Activated T-helper 2 cell treated with anti-CD3 and anti-CD28 coated beads, Interferon-gamma antibody, Interleukin-2, Interleukin-4, amounts not matched to agents 10 μg/mL and 5 μg/mL and 100 μg/mL, durations not matched to agents 14 hours and 24 hours and 36 hours (primary cell): ENCODE results near the gene SLC12A8. TPM values are rescaled to one million over a fixed set of nuclear protein-coding genes. Genes with fewer than 3 reads are reported as not detected.

Experiments used
- DNase-seq: peaks from one replicate; pipeline ENCODE4 v3.0.0; 2021; ENCODE audit warnings: low spot score
- H3K27ac Mint-ChIP-seq: one replicate; pipeline ENCODE4 v1.8.0; 2021; ENCODE audit warnings: mixed read lengths
- H3K27me3 Mint-ChIP-seq: one replicate; pipeline ENCODE4 v1.8.0; 2021; ENCODE audit warnings: low read depth, mixed read lengths
- H3K36me3 Mint-ChIP-seq: one replicate; pipeline ENCODE4 v1.8.0; 2021; ENCODE audit warnings: low read depth, mixed read lengths
- H3K4me1 Mint-ChIP-seq: one replicate; pipeline ENCODE4 v1.8.0; 2021; ENCODE audit warnings: low read depth, mixed read lengths
- H3K4me3 Mint-ChIP-seq: one replicate; pipeline ENCODE4 v1.8.0; 2021; ENCODE audit warnings: low read depth, mild to moderate bottlenecking, moderate library complexity, mixed read lengths
- H3K9me3 Mint-ChIP-seq: one replicate; pipeline ENCODE4 v1.8.0; 2021; ENCODE audit warnings: mixed read lengths
- intact Hi-C: fragments of 100-400 bp; cut with micrococcal nuclease; formaldehyde crosslinking; loops from one replicate; pipeline ENCODE4 v1.15.1; 2023
- total RNA-seq: library from RNA; stranded (reverse); gene quantifications from 2 replicates; pipeline ENCODE4 v1.2.3, GENCODE V29; 2022

The SLC12A8 gene
- total RNA-seq, 1 donor from 2014 or later, result 1.3 TPM

DNA sequence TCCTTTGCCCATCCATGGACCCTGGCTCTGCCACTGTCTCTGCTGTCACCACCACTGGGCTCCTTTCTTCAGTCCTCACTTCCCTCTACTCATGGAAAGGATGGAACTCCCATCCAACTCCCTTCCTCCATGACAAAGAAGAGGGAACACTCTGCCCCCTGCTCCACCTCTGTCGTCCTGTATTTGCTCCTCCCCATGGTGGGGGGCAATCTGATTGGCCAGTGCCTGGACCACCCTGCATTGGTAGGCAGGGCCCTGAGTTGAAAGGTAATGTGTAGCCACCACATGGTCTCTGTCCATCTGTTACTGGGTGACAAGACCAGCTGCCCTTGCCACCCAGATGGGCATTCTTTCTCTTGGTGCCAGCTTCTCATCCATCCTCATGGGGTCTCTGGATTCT is 136.1 kb downstream of the SLC12A8 start:
- H3K4me3 Mint-ChIP-seq, result no peak overlapping the region
- peaks cover 39% of the 10 kb centered on the region for H3K27me3 Mint-ChIP-seq
- peaks cover 7% of the 10 kb centered on the region for H3K4me1 Mint-ChIP-seq
- no peaks in the 10 kb centered on the region for H3K9me3 Mint-ChIP-seq
- intact Hi-C loops, result no loop called here
- no peak overlapping the region for H3K27ac Mint-ChIP-seq
- H3K36me3 Mint-ChIP-seq, result no peaks in the 10 kb centered on the region
- DNase-seq, result no peak

DNA sequence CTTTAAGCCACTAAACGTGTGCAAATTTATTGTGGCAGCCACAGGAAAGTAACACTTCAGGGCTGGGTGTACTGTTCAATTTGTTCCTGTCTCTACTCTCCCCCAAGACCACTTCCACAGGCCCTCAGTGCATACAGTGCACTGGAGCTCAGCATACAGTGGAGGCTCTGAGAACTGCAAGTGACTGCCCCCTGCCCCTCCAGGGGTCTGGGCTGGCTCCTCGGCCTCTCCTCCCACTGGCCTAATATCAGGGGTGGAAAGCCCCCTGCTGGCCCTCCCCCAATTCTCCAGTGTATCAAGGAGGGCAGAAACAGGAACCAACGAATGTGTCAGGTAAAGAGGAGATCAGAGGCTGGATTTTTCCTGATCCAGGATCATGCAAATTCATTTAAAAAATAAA is 136.8 kb downstream of the SLC12A8 start:
- intact Hi-C loops, result no loop called here

GRCh38 chr3:125073390-125073905 is 139.1 kb downstream of the SLC12A8 start:
- no peaks in the 10 kb centered on the region for H3K36me3 Mint-ChIP-seq
- DNase-seq, result no peak
- no peaks in the 10 kb centered on the region for H3K9me3 Mint-ChIP-seq
- no peak overlapping the region for H3K27ac Mint-ChIP-seq
- H3K4me1 Mint-ChIP-seq, result peaks cover 10% of the 10 kb centered on the region
- intact Hi-C loops, result no loop called here
- H3K27me3 Mint-ChIP-seq, result peaks cover 28% of the 10 kb centered on the region
- no peak overlapping the region for H3K4me3 Mint-ChIP-seq

More for the DNA sequence above, 136.8 kb downstream of the SLC12A8 start:
- Mint-ChIP-seq H3K36me3 (no peaks in the 10 kb centered on the region), H3K27ac (no peak overlapping the region), H3K4me1 (peaks cover 7% of the 10 kb centered on the region), H3K9me3 (no peaks in the 10 kb centered on the region), H3K4me3 (no peak overlapping the region), H3K27me3 (peaks cover 37% of the 10 kb centered on the region)
- no peak for DNase-seq

DNA sequence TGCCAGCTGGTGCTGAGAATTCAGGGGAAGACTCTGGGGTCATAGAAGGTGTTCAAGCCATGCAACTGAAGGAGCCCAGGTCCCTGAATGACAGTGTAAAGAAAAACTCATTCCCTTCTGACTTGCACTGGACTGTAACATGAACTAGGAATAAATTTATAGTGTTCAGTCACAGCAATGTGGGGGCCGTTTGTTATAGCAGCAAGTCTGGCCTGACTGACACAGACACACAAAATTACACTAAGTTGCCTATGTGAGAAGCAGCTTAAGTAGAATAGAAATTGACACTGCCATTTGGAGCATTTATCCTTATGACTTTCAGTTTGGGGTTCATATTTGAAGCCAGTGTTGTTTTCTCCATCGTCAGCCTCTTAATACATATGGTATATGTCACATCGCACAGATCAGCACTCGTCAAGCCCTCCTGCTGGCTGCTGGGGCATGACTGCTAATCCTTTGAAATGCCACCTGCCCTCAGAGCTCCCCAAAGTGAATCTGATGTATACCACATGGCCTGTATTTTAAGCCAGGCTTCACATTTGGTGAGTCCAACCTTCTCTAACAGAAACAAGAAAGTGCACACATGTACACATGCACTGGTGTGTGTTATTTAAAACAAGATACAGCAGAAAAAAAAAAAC is 139.7 kb downstream of the SLC12A8 start:
- peaks cover 26% of the 10 kb centered on the region for H3K27me3 Mint-ChIP-seq
- H3K4me3 Mint-ChIP-seq, result no peak overlapping the region
- no peak overlapping the region for H3K27ac Mint-ChIP-seq
- H3K36me3 Mint-ChIP-seq, result no peaks in the 10 kb centered on the region
- intact Hi-C loops, result no loop called here
- no peaks in the 10 kb centered on the region for H3K9me3 Mint-ChIP-seq
- DNase-seq, result no peak
- peaks cover 9% of the 10 kb centered on the region for H3K4me1 Mint-ChIP-seq

- H3K27me3 Mint-ChIP-seq, result peaks cover 30% of the 10 kb centered on the region
- DNase-seq, result no peak
- intact Hi-C loops, result no loop called here
- no peak overlapping the region for H3K27ac Mint-ChIP-seq
- H3K4me3 Mint-ChIP-seq, result no peak overlapping the region
- peaks cover 9% of the 10 kb centered on the region for H3K4me1 Mint-ChIP-seq
- H3K36me3 Mint-ChIP-seq, result no peaks in the 10 kb centered on the region
- H3K9me3 Mint-ChIP-seq, result no peaks in the 10 kb centered on the region
Observed at GRCh38 chr3:125072301-125072700, 140.2 kb downstream of the SLC12A8 start.

GRCh38 chr3:125069968-125070745 is 142.4 kb downstream of the SLC12A8 start:
- H3K4me1 Mint-ChIP-seq, result peaks cover 9% of the 10 kb centered on the region
- no peaks in the 10 kb centered on the region for H3K9me3 Mint-ChIP-seq
- DNase-seq, result no peak
- no peak overlapping the region for H3K4me3 Mint-ChIP-seq
- intact Hi-C loops, result no loop called here
- H3K27me3 Mint-ChIP-seq, result peaks cover 28% of the 10 kb centered on the region
- H3K27ac Mint-ChIP-seq, result no peak overlapping the region
- H3K36me3 Mint-ChIP-seq, result no peaks in the 10 kb centered on the region

- intact Hi-C loops, result no loop called here
- Mint-ChIP-seq H3K4me3 (no peak overlapping the region), H3K36me3 (no peaks in the 10 kb centered on the region), H3K4me1 (peaks cover 9% of the 10 kb centered on the region), H3K9me3 (peaks cover 4% of the 10 kb centered on the region), H3K27me3 (peaks cover 31% of the 10 kb centered on the region), H3K27ac (no peak overlapping the region)
- no peak for DNase-seq
Observed at GRCh38 chr3:125069452-125069851, 143.1 kb downstream of the SLC12A8 start.

DNA sequence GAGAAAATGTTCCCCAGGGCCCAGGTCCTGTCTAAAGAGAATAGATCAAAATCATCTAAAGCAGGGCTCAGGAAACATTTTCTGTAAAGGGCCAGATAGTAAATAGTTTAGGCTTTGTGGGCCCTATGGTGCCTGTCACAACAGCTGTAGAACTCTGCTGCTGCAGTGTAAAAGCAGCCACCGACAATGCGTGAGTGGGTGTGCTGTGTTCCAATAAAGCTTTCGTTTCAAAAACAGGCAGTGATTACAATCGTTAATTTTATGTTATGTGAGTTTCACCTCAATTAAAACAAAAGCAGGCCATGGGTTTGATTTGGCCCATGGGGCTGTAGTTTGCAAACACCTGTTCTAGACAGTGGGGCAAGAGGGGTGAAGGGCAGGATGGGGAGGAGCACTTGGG is 144.3 kb downstream of the SLC12A8 start:
- H3K4me1 Mint-ChIP-seq, result peaks cover 9% of the 10 kb centered on the region
- H3K27ac Mint-ChIP-seq, result no peak overlapping the region
- H3K9me3 Mint-ChIP-seq, result peaks cover 5% of the 10 kb centered on the region
- H3K27me3 Mint-ChIP-seq, result peaks cover 38% of the 10 kb centered on the region
- DNase-seq, result no peak
- H3K4me3 Mint-ChIP-seq, result no peak overlapping the region
- intact Hi-C loops, result no loop called here
- H3K36me3 Mint-ChIP-seq, result no peaks in the 10 kb centered on the region

- Mint-ChIP-seq H3K4me1 (peaks cover 9% of the 10 kb centered on the region), H3K4me3 (no peak overlapping the region), H3K27me3 (peaks cover 40% of the 10 kb centered on the region), H3K27ac (no peak overlapping the region), H3K9me3 (peaks cover 5% of the 10 kb centered on the region), H3K36me3 (no peaks in the 10 kb centered on the region)
- DNase-seq, result no peak
- intact Hi-C loops, result no loop called here
Observed at GRCh38 chr3:125067225-125067624, 145.3 kb downstream of the SLC12A8 start.

GRCh38 chr3:125062904-125063618 is 149.5 kb downstream of the SLC12A8 start:
- Mint-ChIP-seq H3K9me3 (peaks cover 5% of the 10 kb centered on the region), H3K27ac (no peak overlapping the region), H3K4me1 (no peaks in the 10 kb centered on the region), H3K27me3 (peaks cover 64% of the 10 kb centered on the region), H3K4me3 (no peak overlapping the region), H3K36me3 (no peaks in the 10 kb centered on the region)
- no peak for DNase-seq
- intact Hi-C loops, result no loop called here

GRCh38 chr3:125061646-125062045 is 150.9 kb downstream of the SLC12A8 start:
- Mint-ChIP-seq H3K27me3 (peaks cover 58% of the 10 kb centered on the region), H3K36me3 (no peaks in the 10 kb centered on the region), H3K4me3 (no peak overlapping the region), H3K4me1 (peaks cover 8% of the 10 kb centered on the region), H3K27ac (no peak overlapping the region), H3K9me3 (peaks cover 5% of the 10 kb centered on the region)
- intact Hi-C loops, result no loop called here
- no peak for DNase-seq

GRCh38 chr3:125061170-125061569 is 151.4 kb downstream of the SLC12A8 start:
- H3K27ac Mint-ChIP-seq, result no peak overlapping the region
- no peaks in the 10 kb centered on the region for H3K36me3 Mint-ChIP-seq
- no peak for DNase-seq
- peaks cover 59% of the 10 kb centered on the region for H3K27me3 Mint-ChIP-seq
- no peak overlapping the region for H3K4me3 Mint-ChIP-seq
- H3K4me1 Mint-ChIP-seq, result peaks cover 12% of the 10 kb centered on the region
- intact Hi-C loops, result no loop called here
- peaks cover 5% of the 10 kb centered on the region for H3K9me3 Mint-ChIP-seq
